Activated CD8-positive, alpha-beta memory T cell treated with anti-CD3 and anti-CD28 coated beads, Interleukin-2, amount 10 ng/mL, durations not matched to agents 7 days and 5 days (primary cell): Measurements from ENCODE around the gene BIN2. TPM values are rescaled to one million over a fixed set of nuclear protein-coding genes. Genes with fewer than 3 reads are reported as not detected.

Source experiments
- ATAC-seq: fragments of 150-1000 bp; cut with Tn5 transposase; one replicate; pipeline ENCODE4 v1.10.0; 2021; ENCODE audit warnings: moderate library complexity
- CTCF ChIA-PET: fragments of 350-600 bp; sonication (Branson Sonifier 250); formaldehyde crosslinking; loops from one replicate; lab custom pipeline; 2021; ENCODE audit warnings: antibody characterized with exemption; lab: Charles Lee
- DNase-seq: peaks from one replicate; pipeline ENCODE4 v3.0.0-alpha.2; 2020
- H3K27ac Mint-ChIP-seq: one replicate; pipeline ENCODE4 v1.8.0; 2021; ENCODE audit warnings: mild to moderate bottlenecking, mixed read lengths
- H3K27me3 Mint-ChIP-seq: one replicate; pipeline ENCODE4 v1.8.0; 2021; ENCODE audit warnings: mixed read lengths
- H3K36me3 Mint-ChIP-seq: one replicate; pipeline ENCODE4 v1.8.0; 2021; ENCODE audit warnings: mild to moderate bottlenecking, mixed read lengths
- H3K4me1 Mint-ChIP-seq: one replicate; pipeline ENCODE4 v1.8.0; 2021; ENCODE audit warnings: mixed read lengths
- H3K4me3 Mint-ChIP-seq: one replicate; pipeline ENCODE4 v1.8.0; 2021; ENCODE audit warnings: mild to moderate bottlenecking, moderate library complexity, mixed read lengths
- H3K9me3 Mint-ChIP-seq: one replicate; pipeline ENCODE4 v1.8.0; 2022; ENCODE audit warnings: low read depth, mixed read lengths
- total RNA-seq, 2 experiments: library from RNA; stranded (reverse); gene quantifications; one replicate each; pipeline ENCODE4 v1.2.3, GENCODE V29; 2021

BIN2 gene
- total RNA-seq: 100 to 1,000 TPM; 109 to 147 TPM

DNA sequence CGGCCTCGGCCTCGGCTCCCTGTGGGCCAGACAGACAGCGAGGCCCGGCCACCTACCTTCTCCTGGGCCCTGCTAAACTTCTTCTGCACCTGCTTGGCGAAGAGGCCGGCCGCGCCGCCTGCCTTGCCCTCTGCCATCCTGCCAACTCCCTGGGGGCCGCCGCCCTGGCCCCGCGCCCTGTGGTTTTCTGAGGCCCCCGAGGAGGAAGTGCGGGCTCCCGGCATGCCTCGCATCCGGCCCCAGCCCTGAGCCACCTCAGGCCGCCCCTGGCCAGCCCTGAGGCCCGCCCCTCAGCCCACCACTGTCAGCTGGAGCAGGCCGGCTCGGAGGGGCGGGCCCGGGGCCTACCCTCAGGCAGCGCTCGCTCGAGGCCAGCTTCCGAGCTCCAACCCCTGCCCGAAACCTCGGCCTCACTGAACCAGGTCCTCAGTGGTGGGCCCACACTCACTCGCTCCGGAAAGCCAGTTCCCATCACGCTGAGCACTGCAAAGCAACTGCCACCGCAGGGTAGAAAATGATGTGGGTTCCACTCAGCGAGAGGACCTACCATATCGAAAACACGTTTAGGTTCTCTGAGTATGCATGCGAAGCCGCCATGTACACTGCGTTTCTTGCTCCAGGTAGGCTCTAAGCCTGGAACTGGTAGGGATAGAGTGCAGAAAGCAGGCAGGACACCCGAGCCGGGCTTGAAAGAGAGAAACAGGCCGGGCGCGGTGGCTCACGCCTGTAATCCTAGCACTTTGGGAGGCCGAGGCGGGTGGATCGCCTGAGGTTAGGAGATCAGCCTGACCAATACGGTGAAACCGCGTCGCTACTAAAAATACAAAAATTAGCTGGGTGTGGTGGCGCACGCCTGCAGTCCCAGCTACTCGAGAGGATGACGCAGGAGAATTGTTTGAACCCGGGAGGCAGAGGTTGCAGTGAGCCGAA is at the start of gene BIN2:
BIN2 (minus strand) TSS at position 209 of the 930 bp plus-strand sequence; CDS start at position 137, 72 bp downstream.
- H3K9me3 Mint-ChIP-seq: no peaks in the 10 kb centered on the region
- H3K27ac Mint-ChIP-seq: peak within 1 kb of the TSS; percentile 99
- peaks cover 75% of the 10 kb centered on the region for H3K4me1 Mint-ChIP-seq
- peak within 1 kb of the TSS; percentile 95 for H3K4me3 Mint-ChIP-seq
- CTCF ChIA-PET: interaction anchor here (1.1 to 1.7 kb wide), 4 partner anchors 10 to 72 kb away, joined by 3 to 12 read pairs (median 4); partner anchors contain the start of gene SMAGP
- H3K27me3 Mint-ChIP-seq: no peaks in the 10 kb centered on the region
- ATAC-seq: peak; percentile 80
- peak; percentile 92 for DNase-seq
- peaks cover 35% of the 10 kb centered on the region for H3K36me3 Mint-ChIP-seq

DNA sequence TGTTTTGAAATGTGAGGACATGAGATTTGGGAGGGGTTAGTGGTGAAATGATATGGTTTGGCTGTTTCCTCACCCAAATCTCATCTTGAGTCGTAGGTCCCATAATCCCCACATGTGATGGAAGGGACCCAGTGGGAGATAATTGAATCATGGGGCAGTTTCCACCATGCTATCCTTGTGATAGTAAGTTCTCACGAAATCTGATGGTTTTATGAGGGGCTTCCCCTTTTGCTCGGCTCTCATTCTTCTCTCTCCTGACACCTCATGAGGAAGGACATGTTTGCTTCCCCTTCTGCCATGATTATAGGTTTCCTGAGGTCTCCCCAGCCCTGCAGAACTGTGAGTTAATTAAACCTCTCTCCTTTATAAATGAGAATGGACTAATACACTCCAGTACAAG is 49.2 kb upstream of the BIN2 start:
- no peaks in the 10 kb centered on the region for H3K9me3 Mint-ChIP-seq
- ATAC-seq (no peak), DNase-seq (no peak)
- CTCF ChIA-PET: interaction anchor here (1.5 to 2.4 kb wide), 2 partner anchors 21 to 49 kb away, joined by 3 to 8 read pairs; no protein-coding TSS in a partner anchor
- no peaks in the 10 kb centered on the region for H3K27me3 Mint-ChIP-seq
- H3K4me1 Mint-ChIP-seq: peaks cover 60% of the 10 kb centered on the region
- H3K36me3 Mint-ChIP-seq: peaks cover 63% of the 10 kb centered on the region
- no peak overlapping the region for H3K4me3 Mint-ChIP-seq
- H3K27ac Mint-ChIP-seq: no peak overlapping the region

DNA sequence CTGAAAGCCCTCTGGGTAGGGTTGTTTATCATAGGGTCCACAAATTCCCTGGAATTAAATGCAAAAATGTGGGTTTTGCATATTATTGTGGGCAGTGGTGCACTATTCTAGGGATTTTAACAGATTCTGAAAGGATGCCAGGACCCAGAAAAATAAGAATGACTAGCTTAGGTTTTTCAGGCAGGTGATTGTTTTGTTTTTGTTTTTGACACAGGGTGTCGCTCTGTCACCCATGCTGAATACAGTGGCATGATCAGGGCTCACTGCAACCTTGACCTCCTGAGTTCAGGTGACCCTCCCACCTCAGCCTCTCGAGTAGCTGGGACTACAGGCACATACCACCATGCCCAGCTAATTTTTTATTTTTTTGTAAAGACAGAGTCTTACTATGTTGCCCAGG is 48.0 kb upstream of the BIN2 start:
- Mint-ChIP-seq H3K9me3 (no peaks in the 10 kb centered on the region), H3K36me3 (peaks cover 59% of the 10 kb centered on the region), H3K27me3 (no peaks in the 10 kb centered on the region), H3K27ac (no peak overlapping the region), H3K4me1 (peaks cover 68% of the 10 kb centered on the region), H3K4me3 (no peak overlapping the region)
- no peak for ATAC-seq
- CTCF ChIA-PET: interaction anchor here (0.6 to 2.4 kb wide), 4 partner anchors 9 to 47 kb away, joined by 3 to 8 read pairs (median 5); no protein-coding TSS in a partner anchor
- no peak for DNase-seq

DNA sequence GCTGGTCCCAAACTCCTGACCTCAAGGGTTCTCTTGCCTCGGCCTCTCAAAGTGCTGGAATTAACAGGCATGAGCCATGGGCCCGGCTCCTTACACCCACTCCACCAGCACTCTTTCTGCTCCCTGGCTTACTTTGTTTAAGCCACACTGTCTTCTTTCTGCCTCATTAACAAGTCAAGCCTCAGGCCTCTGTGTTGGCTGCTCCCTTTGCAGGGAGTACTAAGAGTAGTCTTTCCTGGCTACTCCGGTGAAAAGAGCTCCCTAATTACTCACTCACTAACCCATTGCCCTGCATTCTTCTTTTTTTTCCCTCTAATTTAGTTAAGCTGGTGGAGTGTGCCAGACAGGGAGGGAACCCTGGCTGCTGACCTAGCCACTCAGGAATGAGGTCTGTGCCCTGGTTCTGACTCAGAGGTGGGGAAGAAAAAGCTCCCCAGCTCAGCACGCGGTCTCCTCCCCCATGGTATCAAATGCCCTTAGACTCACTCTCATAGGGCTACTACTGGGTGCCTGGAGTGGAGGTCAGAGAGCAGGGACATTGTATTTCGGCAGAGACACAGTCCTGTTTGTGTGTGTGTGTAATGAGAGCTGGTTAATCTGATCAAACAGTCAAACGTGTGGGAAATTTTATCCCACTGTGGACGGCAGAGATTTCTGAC is 47.5 kb upstream of the BIN2 start:
- H3K27me3 Mint-ChIP-seq: no peaks in the 10 kb centered on the region
- peaks cover 68% of the 10 kb centered on the region for H3K4me1 Mint-ChIP-seq
- peak overlapping the region; percentile 50 for H3K27ac Mint-ChIP-seq

DNA sequence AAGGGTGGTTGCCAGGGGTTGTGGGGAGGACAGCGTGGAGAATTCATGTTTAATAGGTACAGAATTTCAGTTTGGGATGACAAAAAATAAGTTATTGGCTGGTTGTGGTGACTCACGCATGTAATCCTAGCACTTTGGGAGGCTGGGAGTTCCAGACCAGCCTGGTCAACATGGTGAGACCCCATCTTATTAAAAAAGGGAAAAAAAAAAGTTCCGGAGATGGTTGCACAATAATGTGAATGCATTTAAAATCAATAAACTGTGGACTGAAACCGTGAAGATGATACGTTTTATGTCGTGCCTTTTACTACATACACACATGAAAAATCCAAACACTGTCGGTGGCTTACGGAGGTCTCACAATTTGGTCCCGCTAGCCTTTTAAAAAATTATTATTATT is 46.7 kb upstream of the BIN2 start:
- H3K27ac Mint-ChIP-seq: no peak overlapping the region
- no peak for ATAC-seq
- peaks cover 54% of the 10 kb centered on the region for H3K36me3 Mint-ChIP-seq
- H3K9me3 Mint-ChIP-seq: no peaks in the 10 kb centered on the region
- peaks cover 68% of the 10 kb centered on the region for H3K4me1 Mint-ChIP-seq
- no peak overlapping the region for H3K4me3 Mint-ChIP-seq
- H3K27me3 Mint-ChIP-seq: no peaks in the 10 kb centered on the region
- DNase-seq: no peak
- CTCF ChIA-PET: no interaction called here

More for the DNA sequence above, 47.5 kb upstream of the BIN2 start:
- no peaks in the 10 kb centered on the region for H3K9me3 Mint-ChIP-seq
- peaks cover 55% of the 10 kb centered on the region for H3K36me3 Mint-ChIP-seq
- DNase-seq: no peak
- ATAC-seq: no peak
- H3K4me3 Mint-ChIP-seq: no peak overlapping the region
- CTCF ChIA-PET: interaction anchor here (0.6 to 2.4 kb wide), 4 partner anchors 9 to 48 kb away, joined by 3 to 8 read pairs (median 5); no protein-coding TSS in a partner anchor

DNA sequence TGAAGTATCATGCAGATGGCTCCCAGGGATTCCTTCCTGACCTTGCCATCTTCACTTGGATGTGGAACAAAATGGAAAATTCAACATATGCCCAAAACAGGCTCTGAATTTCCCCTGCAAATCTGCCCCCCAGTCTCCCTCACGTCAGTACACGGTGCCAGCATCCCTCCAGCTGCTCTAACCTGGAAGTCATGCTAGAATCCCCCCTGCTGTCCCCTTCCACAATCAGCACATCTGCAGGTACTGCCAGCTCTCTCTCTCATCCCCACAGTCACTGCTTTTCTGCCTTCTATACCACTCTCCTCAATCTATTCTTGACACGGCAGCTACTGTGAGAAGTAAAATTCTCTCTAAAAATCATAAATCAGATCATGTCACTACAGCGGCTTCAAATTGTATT is 45.6 kb upstream of the BIN2 start:
- no peak for DNase-seq
- no peaks in the 10 kb centered on the region for H3K9me3 Mint-ChIP-seq
- peaks cover 47% of the 10 kb centered on the region for H3K36me3 Mint-ChIP-seq
- H3K4me1 Mint-ChIP-seq: peaks cover 62% of the 10 kb centered on the region
- no peaks in the 10 kb centered on the region for H3K27me3 Mint-ChIP-seq
- peak overlapping the region; percentile 28 for H3K4me3 Mint-ChIP-seq
- CTCF ChIA-PET: interaction anchor here (1.1 to 2.6 kb wide), 10 partner anchors 14 to 322 kb away, joined by 3 to 13 read pairs (median 4); partner anchors contain the start of genes GALNT6 and SLC4A8
- ATAC-seq: no peak
- peak overlapping the region; percentile 83 for H3K27ac Mint-ChIP-seq

DNA sequence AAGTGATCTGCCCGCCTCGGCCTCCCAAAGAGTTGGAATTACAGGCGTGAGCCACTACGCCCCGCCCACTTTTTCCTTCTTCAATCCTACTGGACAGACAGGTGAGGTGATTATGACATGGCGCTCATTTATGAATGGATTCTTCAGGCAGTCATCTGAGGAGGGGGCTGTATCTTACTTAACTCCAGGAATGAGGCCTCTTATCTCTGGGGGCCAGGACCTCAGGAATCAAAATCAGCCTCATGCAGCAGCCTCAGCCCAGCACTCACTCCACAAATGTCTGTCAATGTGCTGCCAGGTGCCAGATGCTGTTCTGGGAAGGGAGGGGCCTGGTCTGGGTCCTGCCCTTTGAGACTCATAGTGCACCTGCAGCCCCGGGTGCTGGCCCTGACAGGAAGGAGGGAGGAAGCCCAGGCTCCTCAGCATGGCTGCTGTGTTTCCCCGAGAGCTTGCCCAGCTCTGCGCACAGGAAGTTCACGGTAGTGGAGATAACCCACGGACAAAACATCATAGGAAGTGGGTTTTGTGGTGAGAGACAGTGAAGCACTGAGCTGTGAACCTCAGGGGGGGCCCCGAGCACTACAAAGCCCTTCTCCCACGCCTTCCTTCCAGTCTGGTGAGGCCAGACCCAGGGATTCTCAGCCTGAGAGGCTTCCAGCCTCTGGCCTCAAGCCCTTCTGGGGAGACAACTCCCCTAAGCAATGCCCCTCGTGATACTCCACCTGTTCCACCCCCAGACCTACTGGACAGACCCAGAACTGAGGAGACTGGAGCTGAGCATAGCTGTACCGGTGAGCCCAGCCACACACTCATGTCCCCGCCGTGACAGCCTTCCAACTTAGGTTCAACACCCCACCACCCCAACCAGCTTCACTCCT is 44.9 kb upstream of the BIN2 start:
- Mint-ChIP-seq H3K36me3 (peaks cover 44% of the 10 kb centered on the region), H3K9me3 (no peaks in the 10 kb centered on the region), H3K27ac (peak overlapping the region; percentile 83), H3K4me3 (peak overlapping the region; percentile 28), H3K4me1 (peaks cover 58% of the 10 kb centered on the region), H3K27me3 (no peaks in the 10 kb centered on the region)
- CTCF ChIA-PET: interaction anchor here (1.1 to 2.6 kb wide), 11 partner anchors 10 to 322 kb away, joined by 3 to 13 read pairs (median 4); partner anchors contain the start of genes GALNT6 and SLC4A8
- DNase-seq (peak; percentile 97), ATAC-seq (peak; percentile 98)

DNA sequence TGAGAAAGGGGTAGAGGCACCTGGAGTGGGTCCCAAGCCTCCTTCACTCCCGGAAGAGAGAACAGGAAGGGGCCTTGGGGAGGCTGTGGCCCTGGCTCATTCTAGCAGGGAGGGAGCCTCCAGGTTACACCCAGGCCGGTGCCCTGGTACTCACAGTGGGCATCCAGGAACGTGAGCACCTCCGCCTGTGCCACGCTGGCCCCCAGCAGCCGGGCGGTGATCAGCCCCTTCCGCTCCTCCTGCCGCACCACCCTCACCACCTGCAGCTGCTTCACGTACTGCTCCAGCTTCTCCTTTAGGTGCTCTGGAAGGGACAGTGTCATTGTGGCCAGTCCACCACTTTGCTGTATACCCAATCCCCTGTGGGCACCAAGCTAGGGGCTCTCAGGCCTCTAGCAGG is 41.3 kb upstream of the BIN2 start:
- no peaks in the 10 kb centered on the region for H3K9me3 Mint-ChIP-seq
- H3K27ac Mint-ChIP-seq: no peak overlapping the region
- peaks cover 28% of the 10 kb centered on the region for H3K4me1 Mint-ChIP-seq
- CTCF ChIA-PET: interaction anchor here (2.4 kb wide), 1 partner anchor 13 kb away, joined by 5 read pairs; no protein-coding TSS in a partner anchor
- H3K4me3 Mint-ChIP-seq: no peak overlapping the region
- ATAC-seq (no peak), DNase-seq (no peak)
- peaks cover 25% of the 10 kb centered on the region for H3K36me3 Mint-ChIP-seq
- no peaks in the 10 kb centered on the region for H3K27me3 Mint-ChIP-seq

DNA sequence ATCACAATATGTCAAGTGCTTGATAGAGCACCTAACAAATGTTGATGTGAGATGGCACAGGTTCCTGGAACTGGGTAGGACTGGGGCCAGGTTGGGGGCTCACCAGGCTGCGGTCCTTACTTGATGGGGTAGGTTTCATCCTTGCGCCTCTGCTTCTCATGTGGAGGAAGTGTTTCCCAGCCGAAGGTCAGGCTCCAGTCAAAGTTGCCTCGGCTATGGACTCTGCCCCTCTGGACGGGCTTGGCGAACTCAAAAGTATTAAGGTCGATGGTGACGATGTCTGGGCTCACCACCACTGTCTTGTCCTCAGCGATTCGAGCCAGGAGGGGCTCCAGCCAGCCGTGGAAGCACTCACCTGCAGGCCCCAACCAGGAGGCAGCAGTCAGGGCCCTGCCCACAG is 40.0 kb upstream of the BIN2 start:
- Mint-ChIP-seq H3K36me3 (peaks cover 22% of the 10 kb centered on the region), H3K27ac (no peak overlapping the region), H3K4me1 (peaks cover 16% of the 10 kb centered on the region), H3K27me3 (no peaks in the 10 kb centered on the region), H3K4me3 (no peak overlapping the region), H3K9me3 (no peaks in the 10 kb centered on the region)
- no peak for DNase-seq
- CTCF ChIA-PET: interaction anchor here (2.4 kb wide), 1 partner anchor 12 kb away, joined by 5 read pairs; no protein-coding TSS in a partner anchor
- no peak for ATAC-seq

DNA sequence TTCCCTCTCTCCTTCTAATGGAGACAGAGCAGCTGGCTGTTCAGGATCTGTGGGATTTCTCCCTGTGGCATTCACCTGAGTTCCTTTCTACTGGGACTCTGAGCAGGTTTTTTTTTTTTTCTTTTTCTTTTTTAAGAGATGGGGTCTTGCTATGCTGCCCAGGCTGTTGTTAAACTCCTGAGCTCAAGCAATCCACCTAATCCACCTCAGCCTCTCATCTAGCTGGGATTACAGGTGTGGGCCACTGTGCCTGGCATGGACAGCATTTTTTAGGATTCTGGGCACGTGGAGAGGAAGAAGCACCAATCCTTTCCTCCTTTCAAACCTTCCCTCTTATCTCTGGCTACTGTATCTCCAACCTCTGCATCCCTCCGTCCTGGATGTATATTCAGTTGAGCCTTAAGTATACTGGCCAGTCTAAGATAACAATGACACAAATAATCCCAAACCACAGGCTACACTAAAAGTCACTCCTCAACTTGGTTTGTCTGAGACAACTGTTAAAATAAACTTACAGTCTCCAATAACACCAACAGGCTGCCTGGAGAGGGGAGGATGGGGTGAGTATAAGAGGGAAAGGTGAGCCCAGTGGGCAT is 38.9 kb upstream of the BIN2 start:
- peaks cover 19% of the 10 kb centered on the region for H3K36me3 Mint-ChIP-seq
- H3K27me3 Mint-ChIP-seq: no peaks in the 10 kb centered on the region
- ATAC-seq (no peak), DNase-seq (no peak)
- no peak overlapping the region for H3K27ac Mint-ChIP-seq
- no peaks in the 10 kb centered on the region for H3K9me3 Mint-ChIP-seq
- H3K4me1 Mint-ChIP-seq: peaks cover 5% of the 10 kb centered on the region
- CTCF ChIA-PET: interaction anchor here (1.3 to 2.4 kb wide), 3 partner anchors 9 to 22 kb away, joined by 4 to 5 read pairs (median 5); no protein-coding TSS in a partner anchor
- no peak overlapping the region for H3K4me3 Mint-ChIP-seq

DNA sequence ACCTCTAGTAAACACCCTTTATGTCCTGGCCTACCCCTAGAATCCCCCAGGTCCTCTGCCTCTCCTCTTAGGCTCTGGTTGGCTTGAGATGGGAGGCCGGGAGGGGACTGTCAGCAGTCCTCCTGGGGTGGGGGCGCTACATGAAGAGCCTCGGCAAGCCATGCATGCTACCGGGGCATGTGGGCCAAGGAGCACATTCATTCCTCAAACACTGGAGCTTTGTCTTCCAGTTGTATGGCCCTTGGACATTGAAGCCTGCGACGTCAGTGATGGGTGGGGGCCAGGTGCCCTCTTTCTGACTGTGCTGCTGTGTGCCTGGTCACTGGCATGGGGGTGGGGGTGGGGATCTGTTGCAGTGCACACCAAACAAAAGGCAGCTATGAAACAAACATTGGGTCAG is 38.3 kb upstream of the BIN2 start:
- DNase-seq: no peak

More for the DNA sequence above, 38.3 kb upstream of the BIN2 start:
- Mint-ChIP-seq H3K36me3 (peaks cover 18% of the 10 kb centered on the region), H3K9me3 (no peaks in the 10 kb centered on the region), H3K27ac (no peak overlapping the region), H3K4me1 (no peaks in the 10 kb centered on the region), H3K4me3 (no peak overlapping the region), H3K27me3 (no peaks in the 10 kb centered on the region)
- CTCF ChIA-PET: interaction anchor here (1.3 to 1.6 kb wide), 2 partner anchors 10 to 21 kb away, joined by 4 to 5 read pairs; no protein-coding TSS in a partner anchor
- no peak for ATAC-seq
